ENCODE measurements around the gene BUB1. TPM values are rescaled to one million over a fixed set of nuclear protein-coding genes. Genes with fewer than 3 reads are reported as not detected.

BUB1 gene
- total and polyA plus RNA-seq, 2 of the 8 experiments (the other 6 are each of a cell fraction or from before 2014, with no cell fraction given), result 48.4 to 113 TPM

- no peak overlapping the region for H3K4ac ChIP-seq (replicated peaks; ENCODE audit: insufficient read length, low read depth, low read length)
- DNase-seq (ENCODE audit: low read depth in 1 of 2, low spot score in 2 of 2) (no peak), FAIRE-seq (no peak)
- no peak overlapping the region for H2BK5ac ChIP-seq (ENCODE audit: low read depth, low read length)
- no peak overlapping the region for H3K56ac ChIP-seq (replicated peaks; ENCODE audit: insufficient read length, low read depth, low read length)
- peaks cover 0 to 20% of the 10 kb centered on the region in 2 experiments; a peak in 2 of 4 replicates for H3K79me2 ChIP-seq (ENCODE audit: control insufficient read depth in 1 of 2, insufficient read depth in 2 of 2, low read length in 2 of 2)
- no peak overlapping the region for H2AK5ac ChIP-seq (ENCODE audit: low read depth, low read length)
- no peaks in the 10 kb centered on the region for H3K4me1 ChIP-seq (replicated peaks in 1 of 4; ENCODE audit: control insufficient read depth in 3 of 4, insufficient read depth in 4 of 4, low read length in 3 of 4)
- 92% methylated on average over 1 of the region's 1 CpG; no CpG with 5 or more reads in 1 of the 2 experiments for whole genome bisulfite sequencing, 2 experiments (ENCODE audit: extremely low coverage in 1 of 2, insufficient coverage in 1 of 2, insufficient read length in 1 of 2, insufficient replicate concordance in 2 of 2, low coverage in 1 of 2, low lambda C conversion rate in 2 of 2, missing lambda C conversion rate in 1 of 2)
- H2BK12ac ChIP-seq (ENCODE audit: low read depth, low read length), result no peak overlapping the region
- no peak overlapping the region for H3K4me3 ChIP-seq (ENCODE audit: extremely low read depth in 1 of 4, insufficient read depth in 2 of 4, low read depth in 3 of 4, low read length in 4 of 4)
- no peak overlapping the region for H4K8ac ChIP-seq (ENCODE audit: extremely low read depth, insufficient read depth, low read length)
- no peak overlapping the region for H3K27ac ChIP-seq (ENCODE audit: low read depth, low read length)
- no peak overlapping the region for H3K14ac ChIP-seq (ENCODE audit: insufficient read length)
- no peak overlapping the region for H3K18ac ChIP-seq (ENCODE audit: extremely low read depth, low read length)
- H3K23me2 ChIP-seq (ENCODE audit: low read depth, low read length), result no peaks in the 10 kb centered on the region
- no peaks in the 10 kb centered on the region for H3K79me1 ChIP-seq (ENCODE audit: low read depth, low read length)
- H3K9ac ChIP-seq (replicated peaks in 1 of 4; ENCODE audit: extremely low read depth in 1 of 4, low read depth in 3 of 4, low read length in 3 of 4), result no peak overlapping the region
- H4K5ac ChIP-seq (ENCODE audit: insufficient read length, low read depth, low read length), result no peak overlapping the region
- H2AFZ ChIP-seq (ENCODE audit: low read length), result no peak overlapping the region
- no peak overlapping the region for H4K91ac ChIP-seq (replicated peaks; ENCODE audit: insufficient read length, low read length)
- H3K27me3 ChIP-seq (replicated peaks in 1 of 4; ENCODE audit: control insufficient read depth in 3 of 4, extremely low read depth in 1 of 4, insufficient read depth in 3 of 4, low read length in 3 of 4), result no peaks in the 10 kb centered on the region
- no peak overlapping the region for H3K4me2 ChIP-seq (ENCODE audit: insufficient read depth in 1 of 2, low read depth in 2 of 2, low read length in 2 of 2)
- H4K20me1 ChIP-seq (replicated peaks in 1 of 2; ENCODE audit: control insufficient read depth in 1 of 2, insufficient read depth in 2 of 2, low read length in 2 of 2), result peaks cover 0 to 5% of the 10 kb centered on the region in 2 experiments
- H3K23ac ChIP-seq (ENCODE audit: insufficient read length), result no peak overlapping the region
- ChIA-PET POLR2A (ENCODE audit: partially characterized antibody) (no interaction called here), CTCF (ENCODE audit: partially characterized antibody) (interaction anchor here (1.8 kb wide), 1 partner anchor 86 kb away, joined by 8 read pairs; no protein-coding TSS in a partner anchor)
- H2BK20ac ChIP-seq (ENCODE audit: low read length), result no peak overlapping the region
- H2BK120ac ChIP-seq (replicated peaks; ENCODE audit: low read depth, low read length), result no peak overlapping the region
- H2BK15ac ChIP-seq (ENCODE audit: low read length), result no peak overlapping the region
- H3K36me3 ChIP-seq (ENCODE audit: control insufficient read depth in 2 of 4, insufficient read depth in 4 of 4, low read length in 3 of 4), result peaks cover 27 to 98% (median 78%) of the 10 kb centered on the region in 4 experiments
- no peaks in the 10 kb centered on the region for H3K9me3 ChIP-seq (ENCODE audit: insufficient read depth in 2 of 2, low read depth in 1 of 2, low read length in 1 of 2)
- TF ChIP-seq POLR2A (IDR thresholded peaks at IDR 0.05; ENCODE audit: control extremely low read depth in 1 of 2, low read depth in 2 of 2, low read length in 2 of 2) (no peak), SAP30 (IDR thresholded peaks at IDR 0.05; ENCODE audit: insufficient read depth, insufficient replicate concordance, low read length) (no peak), HDAC2 (IDR thresholded peaks at IDR 0.05; ENCODE audit: borderline replicate concordance in 1 of 2, low read depth in 2 of 2, low read length in 2 of 2) (no peak), CHD2 (IDR thresholded peaks at IDR 0.05; ENCODE audit: low read length) (no peak), CREB1 (IDR thresholded peaks at IDR 0.05) (no peak), KDM1A (IDR thresholded peaks at IDR 0.05; ENCODE audit: borderline replicate concordance, low read length) (no peak), EP300 (IDR thresholded peaks at IDR 0.05; ENCODE audit: borderline replicate concordance in 1 of 2, low read depth in 2 of 2, low read length in 2 of 2) (no peak), RAD21 (IDR thresholded peaks at IDR 0.05 in 1 of 2, conservative IDR thresholded peaks at IDR 0.05 in 1 of 2; ENCODE audit: low read depth in 2 of 2, low read length in 2 of 2) (no peak), CTBP2 (IDR thresholded peaks at IDR 0.05; ENCODE audit: borderline replicate concordance, insufficient read depth, insufficient read length, low read length) (no peak), SIRT6 (IDR thresholded peaks at IDR 0.05; ENCODE audit: low read length) (no peak), FOSL1 (IDR thresholded peaks at IDR 0.05; ENCODE audit: insufficient read depth, low read depth, low read length) (no peak)
- TF ChIP-seq, protein P1, sequence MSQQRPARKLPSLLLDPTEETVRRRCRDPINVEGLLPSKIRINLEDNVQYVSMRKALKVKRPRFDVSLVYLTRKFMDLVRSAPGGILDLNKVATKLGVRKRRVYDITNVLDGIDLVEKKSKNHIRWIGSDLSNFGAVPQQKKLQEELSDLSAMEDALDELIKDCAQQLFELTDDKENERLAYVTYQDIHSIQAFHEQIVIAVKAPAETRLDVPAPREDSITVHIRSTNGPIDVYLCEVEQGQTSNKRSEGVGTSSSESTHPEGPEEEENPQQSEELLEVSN (IDR thresholded peaks at IDR 0.05), result no peak
These were observed 8.8 kb downstream of the BUB1 start for GRCh38 chr2:110669079-110669478.
